ENCODE measurements around the gene ARPC4. TPM values are rescaled to one million over a fixed set of nuclear protein-coding genes. Genes with fewer than 3 reads are reported as not detected.
A peak's percentile ranks its signal among the peaks of the same experiment; 100 is the strongest.

Gene ARPC4
- total RNA-seq, 3 donors from 2014 or later (not counting 1 experiment from before 2014, with no cell fraction given), result 282 to 288 (median 285) TPM

DNA sequence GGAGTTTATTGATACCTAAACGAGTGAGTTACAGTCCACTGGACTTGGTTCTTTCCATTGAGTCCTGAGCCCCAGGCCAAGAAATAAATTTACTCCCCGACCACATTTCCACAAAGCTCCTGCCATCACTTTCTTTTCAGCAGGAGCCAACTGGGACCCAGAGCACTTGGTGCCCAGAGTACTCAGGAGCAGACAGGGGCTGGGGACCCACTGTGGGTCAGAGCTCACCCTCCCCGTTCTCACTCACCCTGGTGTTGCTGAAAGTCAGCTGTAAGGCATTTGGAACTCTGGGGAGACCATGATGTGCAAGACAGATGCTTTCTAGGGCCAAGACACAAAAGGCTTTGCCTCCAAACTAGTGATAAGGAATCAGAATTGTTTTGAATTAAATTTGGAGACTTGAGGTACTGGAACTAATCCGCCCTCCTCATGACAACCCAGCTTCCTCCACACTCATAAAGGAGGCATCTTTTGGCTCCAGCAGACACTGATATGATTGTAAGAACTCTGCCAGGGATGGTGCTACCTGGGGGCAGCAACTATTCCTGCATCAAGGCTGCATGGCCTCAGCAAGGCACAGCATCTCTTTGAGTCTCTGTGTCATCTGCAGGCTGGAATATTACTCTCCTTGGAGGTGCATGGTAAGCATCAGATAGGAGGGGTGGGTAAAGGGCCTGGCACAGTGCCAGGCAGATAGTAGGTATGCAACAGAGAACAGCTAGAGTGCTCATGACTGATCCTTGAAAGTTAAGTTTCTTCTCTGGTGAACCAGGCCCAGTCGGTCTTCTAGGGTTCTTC, 15.8 kb upstream of the ARPC4 start:
- Mint-ChIP-seq H3K9me3 (no peaks in the 10 kb centered on the region), H3K4me3 (no peak overlapping the region), H3K27me3 (ENCODE audit: low read depth in 2 of 2) (no peaks in the 10 kb centered on the region), H3K36me3 (no peaks in the 10 kb centered on the region), H3K27ac (peak overlapping the region in 1 of 2 donors; percentile 16), H3K4me1 (peaks cover 47% of the 10 kb centered on the region in 2 donors)
- Histone ChIP-seq H3K27me3 (ENCODE audit: control insufficient read depth, insufficient read depth, low read length) (no peaks in the 10 kb centered on the region), H3K4me1 (ENCODE audit: control insufficient read depth, insufficient read depth, low read length) (peaks cover 45% of the 10 kb centered on the region), H3K36me3 (ENCODE audit: control insufficient read depth, insufficient read depth, low read length) (peaks cover 4% of the 10 kb centered on the region), H3K4me3 (ENCODE audit: low read length) (no peak overlapping the region), H3K9me3 (ENCODE audit: control insufficient read depth, insufficient read depth, low read length) (no peaks in the 10 kb centered on the region), H3K27ac (ENCODE audit: low read length) (no peak overlapping the region)
- DNase-seq (no peak), ATAC-seq (no peak)
- intact Hi-C loops (cut with micrococcal nuclease), result no loop called here
- 93% methylated on average over 5 of the region's 5 CpGs for WGBS (ENCODE audit: insufficient coverage)
- TF ChIP-seq, protein P1, sequence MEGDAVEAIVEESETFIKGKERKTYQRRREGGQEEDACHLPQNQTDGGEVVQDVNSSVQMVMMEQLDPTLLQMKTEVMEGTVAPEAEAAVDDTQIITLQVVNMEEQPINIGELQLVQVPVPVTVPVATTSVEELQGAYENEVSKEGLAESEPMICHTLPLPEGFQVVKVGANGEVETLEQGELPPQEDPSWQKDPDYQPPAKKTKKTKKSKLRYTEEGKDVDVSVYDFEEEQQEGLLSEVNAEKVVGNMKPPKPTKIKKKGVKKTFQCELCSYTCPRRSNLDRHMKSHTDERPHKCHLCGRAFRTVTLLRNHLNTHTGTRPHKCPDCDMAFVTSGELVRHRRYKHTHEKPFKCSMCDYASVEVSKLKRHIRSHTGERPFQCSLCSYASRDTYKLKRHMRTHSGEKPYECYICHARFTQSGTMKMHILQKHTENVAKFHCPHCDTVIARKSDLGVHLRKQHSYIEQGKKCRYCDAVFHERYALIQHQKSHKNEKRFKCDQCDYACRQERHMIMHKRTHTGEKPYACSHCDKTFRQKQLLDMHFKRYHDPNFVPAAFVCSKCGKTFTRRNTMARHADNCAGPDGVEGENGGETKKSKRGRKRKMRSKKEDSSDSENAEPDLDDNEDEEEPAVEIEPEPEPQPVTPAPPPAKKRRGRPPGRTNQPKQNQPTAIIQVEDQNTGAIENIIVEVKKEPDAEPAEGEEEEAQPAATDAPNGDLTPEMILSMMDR (IDR thresholded peaks at IDR 0.05), result no peak

DNA sequence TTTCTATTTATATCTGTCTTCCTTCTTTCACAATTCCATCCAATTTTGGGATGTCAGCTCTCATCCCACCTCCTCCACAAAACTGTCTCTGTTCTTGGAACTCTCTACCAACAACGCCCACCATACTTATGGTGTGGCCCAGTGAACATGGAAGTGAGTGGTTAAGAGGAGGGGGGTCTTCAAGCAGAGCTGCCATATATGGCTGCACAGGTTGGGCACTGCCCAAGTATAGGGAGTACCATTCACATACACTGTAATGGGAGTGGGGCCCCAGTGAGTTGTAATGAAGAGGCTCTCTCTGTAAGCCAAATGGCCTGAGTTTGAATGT, 15.2 kb upstream of the ARPC4 start:
- Histone ChIP-seq H3K4me1 (ENCODE audit: control insufficient read depth, insufficient read depth, low read length) (peaks cover 49% of the 10 kb centered on the region), H3K27ac (ENCODE audit: low read length) (no peak overlapping the region), H3K4me3 (ENCODE audit: low read length) (no peak overlapping the region), H3K36me3 (ENCODE audit: control insufficient read depth, insufficient read depth, low read length) (peaks cover 8% of the 10 kb centered on the region), H3K27me3 (ENCODE audit: control insufficient read depth, insufficient read depth, low read length) (no peaks in the 10 kb centered on the region), H3K9me3 (ENCODE audit: control insufficient read depth, insufficient read depth, low read length) (no peaks in the 10 kb centered on the region)
- ATAC-seq (no peak), DNase-seq (no peak)
- H3K4me3 Mint-ChIP-seq, result no peak overlapping the region
- no peaks in the 10 kb centered on the region for H3K36me3 Mint-ChIP-seq
- H3K27ac Mint-ChIP-seq, result no peak overlapping the region
- intact Hi-C loops (cut with micrococcal nuclease), result no loop called here
- no peaks in the 10 kb centered on the region for H3K9me3 Mint-ChIP-seq
- no CpG with 5 or more reads among the region's 1 CpG for WGBS (ENCODE audit: insufficient coverage)
- TF ChIP-seq, protein P1 (IDR thresholded peaks at IDR 0.05), result no peak
- peaks cover 47 to 53% of the 10 kb centered on the region in 2 donors for H3K4me1 Mint-ChIP-seq
- no peaks in the 10 kb centered on the region for H3K27me3 Mint-ChIP-seq (ENCODE audit: low read depth in 2 of 2)

DNA sequence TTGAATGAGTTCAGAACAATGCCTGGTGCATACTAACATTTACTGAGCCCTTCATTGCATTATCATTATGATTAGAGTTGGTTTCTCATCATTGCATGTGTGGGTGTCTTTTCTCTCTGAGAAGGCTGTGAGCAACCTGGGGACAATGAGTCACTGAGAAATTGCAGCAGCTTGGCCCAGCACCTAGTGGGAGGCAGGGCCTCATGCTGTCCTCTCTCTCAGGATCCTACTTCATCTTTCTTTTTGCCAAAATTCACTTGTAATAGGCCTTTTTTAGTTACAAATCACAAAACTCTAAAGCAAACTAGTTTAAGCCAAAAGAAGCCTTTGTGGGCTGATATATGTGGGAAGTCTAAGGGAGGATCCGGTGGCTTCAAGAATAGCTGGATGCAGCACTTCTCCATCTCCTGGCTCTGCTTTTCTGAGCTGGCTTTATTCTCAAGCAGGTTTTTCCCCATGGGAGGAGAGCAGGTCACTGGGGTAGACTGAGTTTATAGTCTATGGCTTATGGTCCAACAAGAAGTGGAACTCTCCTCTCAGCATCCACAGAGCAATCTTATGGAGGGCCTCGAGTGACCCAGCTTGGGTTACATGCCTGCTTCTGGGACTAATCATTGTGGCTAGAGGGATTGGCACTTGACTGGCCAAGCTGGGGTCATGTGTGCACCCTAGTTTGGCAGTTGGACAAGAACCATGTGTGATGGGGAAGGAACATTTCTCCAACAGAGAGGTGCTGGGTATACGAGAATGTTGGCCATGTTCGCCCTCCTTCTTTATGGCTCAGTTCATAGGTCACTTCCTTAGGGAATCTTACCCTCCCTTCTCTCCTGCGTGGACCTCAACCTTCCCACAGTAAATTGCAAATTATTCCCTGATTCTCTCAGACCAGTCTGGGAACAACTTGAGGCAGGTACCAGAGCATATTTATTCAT, 14.5 kb upstream of the ARPC4 start:
- DNase-seq (no peak), ATAC-seq (no peak)
- Histone ChIP-seq H3K36me3 (ENCODE audit: control insufficient read depth, insufficient read depth, low read length) (peaks cover 11% of the 10 kb centered on the region), H3K27ac (ENCODE audit: low read length) (no peak overlapping the region), H3K9me3 (ENCODE audit: control insufficient read depth, insufficient read depth, low read length) (no peaks in the 10 kb centered on the region), H3K27me3 (ENCODE audit: control insufficient read depth, insufficient read depth, low read length) (no peaks in the 10 kb centered on the region), H3K4me1 (ENCODE audit: control insufficient read depth, insufficient read depth, low read length) (peaks cover 49% of the 10 kb centered on the region), H3K4me3 (ENCODE audit: low read length) (no peak overlapping the region)
- no peaks in the 10 kb centered on the region for H3K27me3 Mint-ChIP-seq (ENCODE audit: low read depth in 2 of 2)
- H3K9me3 Mint-ChIP-seq, result no peaks in the 10 kb centered on the region
- H3K36me3 Mint-ChIP-seq, result no peaks in the 10 kb centered on the region
- H3K4me3 Mint-ChIP-seq, result no peak overlapping the region
- intact Hi-C loops (cut with micrococcal nuclease), result no loop called here
- TF ChIP-seq, protein P1 (IDR thresholded peaks at IDR 0.05), result no peak
- peaks cover 50 to 57% of the 10 kb centered on the region in 2 donors for H3K4me1 Mint-ChIP-seq
- peak overlapping the region; percentile 94 to 99 for H3K27ac Mint-ChIP-seq
- WGBS (ENCODE audit: insufficient coverage), result 94% methylated on average over 5 of the region's 5 CpGs
